Activated naive CD4-positive, alpha-beta T cell treated with anti-CD3 and anti-CD28 coated beads for 36 hours (primary cell): ENCODE data around the gene CAPN2. TPM values are rescaled to one million over a fixed set of nuclear protein-coding genes. Genes with fewer than 3 reads are reported as not detected.
A peak's percentile ranks its signal among the peaks of the same experiment; 100 is the strongest.

Experiments
- CTCF ChIA-PET: fragments of 350-600 bp; sonication (Branson Sonifier 250); formaldehyde crosslinking; loops from one replicate; lab custom pipeline; 2021; ENCODE audit warnings: antibody characterized with exemption; lab: Charles Lee
- DNase-seq: peaks from one replicate; pipeline ENCODE4 v3.0.0-alpha.2; 2020
- H3K27ac Mint-ChIP-seq: one replicate; pipeline ENCODE4 v1.8.0; 2021; ENCODE audit warnings: mild to moderate bottlenecking, mixed read lengths
- H3K27me3 Mint-ChIP-seq: one replicate; pipeline ENCODE4 v1.8.0; 2021; ENCODE audit warnings: low read depth, mixed read lengths
- H3K36me3 Mint-ChIP-seq: one replicate; pipeline ENCODE4 v1.8.0; 2021; ENCODE audit warnings: low read depth, mixed read lengths
- H3K4me1 Mint-ChIP-seq: one replicate; pipeline ENCODE4 v1.8.0; 2021; ENCODE audit warnings: low read depth, mixed read lengths
- H3K4me3 Mint-ChIP-seq: one replicate; pipeline ENCODE4 v1.8.0; 2021; ENCODE audit warnings: mild to moderate bottlenecking, moderate library complexity, mixed read lengths
- H3K9me3 Mint-ChIP-seq: one replicate; pipeline ENCODE4 v1.8.0; 2021; ENCODE audit warnings: mixed read lengths
- intact Hi-C: fragments of 100-400 bp; cut with micrococcal nuclease; formaldehyde crosslinking; loops from one replicate; pipeline ENCODE4 v1.15.1; 2023
- total RNA-seq, 2 experiments: library from RNA; stranded (reverse); gene quantifications; one replicate each; pipeline ENCODE4 v1.2.3, GENCODE V29; 2021

Gene CAPN2
- total RNA-seq, 2 experiments from 2014 or later, result 17.0 to 19.5 TPM

GRCh38 chr1:223704921-223705878 lies 7.1 kb upstream of the CAPN2 start:
- peaks cover 31% of the 10 kb centered on the region for H3K4me1 Mint-ChIP-seq
- no peak for DNase-seq
- no peaks in the 10 kb centered on the region for H3K9me3 Mint-ChIP-seq
- H3K27ac Mint-ChIP-seq, result no peak overlapping the region
- CTCF ChIA-PET, result interaction anchor here (0.6 to 2.2 kb wide), 4 partner anchors 9 to 44 kb away, joined by 3 to 9 read pairs (median 3); no protein-coding TSS in a partner anchor
- no peak overlapping the region for H3K4me3 Mint-ChIP-seq
- no peaks in the 10 kb centered on the region for H3K36me3 Mint-ChIP-seq
- H3K27me3 Mint-ChIP-seq, result no peaks in the 10 kb centered on the region
- intact Hi-C loops, result no loop called here

GRCh38 chr1:223706077-223706973 lies 6.0 kb upstream of the CAPN2 start:
- peaks cover 26% of the 10 kb centered on the region for H3K4me1 Mint-ChIP-seq
- H3K9me3 Mint-ChIP-seq, result no peaks in the 10 kb centered on the region
- no peak overlapping the region for H3K27ac Mint-ChIP-seq
- H3K36me3 Mint-ChIP-seq, result no peaks in the 10 kb centered on the region
- intact Hi-C loops, result no loop called here
- CTCF ChIA-PET, result interaction anchor here (0.6 to 2.2 kb wide), 3 partner anchors 22 to 352 kb away, joined by 3 to 9 read pairs (median 3); no protein-coding TSS in a partner anchor
- H3K4me3 Mint-ChIP-seq, result no peak overlapping the region
- H3K27me3 Mint-ChIP-seq, result no peaks in the 10 kb centered on the region
- DNase-seq, result no peak

- H3K4me3 Mint-ChIP-seq, result no peak overlapping the region
- no peak overlapping the region for H3K27ac Mint-ChIP-seq
- intact Hi-C loops, result no loop called here
- DNase-seq, result no peak
- no peaks in the 10 kb centered on the region for H3K36me3 Mint-ChIP-seq
- CTCF ChIA-PET, result interaction anchor here (0.8 to 2.2 kb wide), 4 partner anchors 39 to 73 kb away, joined by 3 to 9 read pairs (median 4); no protein-coding TSS in a partner anchor
- peaks cover 24% of the 10 kb centered on the region for H3K4me1 Mint-ChIP-seq
- H3K27me3 Mint-ChIP-seq, result no peaks in the 10 kb centered on the region
- H3K9me3 Mint-ChIP-seq, result no peaks in the 10 kb centered on the region
Measured at GRCh38 chr1:223707256-223708000, 4.9 kb upstream of the CAPN2 start.

DNA sequence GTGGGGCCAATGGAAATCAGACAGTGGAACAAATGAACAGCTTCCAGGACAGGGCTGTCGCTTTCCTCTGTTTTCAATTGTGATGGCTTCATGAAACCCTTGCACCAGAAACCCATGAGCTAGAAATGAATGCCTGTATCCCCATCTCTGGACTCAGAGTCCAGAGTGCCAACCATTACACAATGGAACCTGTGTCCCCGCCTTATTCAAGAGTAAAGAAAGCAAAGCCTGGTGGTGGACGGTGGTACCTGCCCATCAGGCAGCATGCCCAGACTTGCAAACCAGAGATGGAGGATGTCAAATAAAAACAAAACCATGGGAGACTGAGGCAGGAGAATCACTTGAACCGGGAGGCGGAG lies 4.4 kb upstream of the CAPN2 start:
- no peak overlapping the region for H3K4me3 Mint-ChIP-seq
- no peak overlapping the region for H3K27ac Mint-ChIP-seq
- H3K36me3 Mint-ChIP-seq, result no peaks in the 10 kb centered on the region
- H3K4me1 Mint-ChIP-seq, result peaks cover 20% of the 10 kb centered on the region
- H3K9me3 Mint-ChIP-seq, result no peaks in the 10 kb centered on the region
- CTCF ChIA-PET, result interaction anchor here (0.8 to 1.1 kb wide), 4 partner anchors 11 to 72 kb away, joined by 3 to 6 read pairs (median 3); no protein-coding TSS in a partner anchor
- DNase-seq, result no peak
- intact Hi-C loops, result no loop called here
- no peaks in the 10 kb centered on the region for H3K27me3 Mint-ChIP-seq

DNA sequence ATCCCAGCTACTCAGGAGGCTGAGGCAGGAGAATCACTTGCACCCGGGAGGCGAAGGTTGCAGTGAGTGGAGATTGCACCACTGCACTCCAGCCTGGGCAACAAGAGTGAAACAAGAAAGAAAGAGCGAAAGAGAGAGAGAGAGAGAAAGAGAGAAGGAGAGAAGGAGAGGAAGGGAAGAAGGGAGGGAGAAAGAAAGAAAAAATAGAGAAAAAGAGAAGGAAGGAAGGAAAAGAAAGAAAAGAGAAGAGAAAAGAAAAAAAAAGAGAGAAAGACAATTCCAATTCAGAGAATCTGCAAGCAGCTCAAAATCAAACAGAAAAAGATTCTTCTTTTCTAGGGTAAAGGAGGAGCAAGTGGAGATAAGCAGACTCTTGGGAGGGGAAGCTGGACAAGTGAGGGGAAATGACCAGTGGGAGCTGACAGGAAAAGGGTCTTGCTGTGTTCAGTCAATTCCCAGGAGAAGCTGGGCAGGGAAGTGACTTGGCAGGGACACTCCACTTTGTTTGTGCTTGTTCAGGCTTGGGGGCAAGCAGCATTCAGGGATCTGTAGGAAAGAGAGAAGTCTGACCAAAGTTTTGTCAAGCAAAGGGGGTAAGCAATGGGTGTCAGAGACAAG lies 3.6 kb upstream of the CAPN2 start:
- CTCF ChIA-PET, result interaction anchor here (1.0 to 1.1 kb wide), 2 partner anchors 10 to 41 kb away, joined by 3 to 5 read pairs; no protein-coding TSS in a partner anchor
- no peaks in the 10 kb centered on the region for H3K36me3 Mint-ChIP-seq
- H3K4me3 Mint-ChIP-seq, result no peak overlapping the region

GRCh38 chr1:223709598-223709997 lies 2.7 kb upstream of the CAPN2 start:
- Mint-ChIP-seq H3K36me3 (no peaks in the 10 kb centered on the region), H3K27ac (no peak overlapping the region), H3K27me3 (no peaks in the 10 kb centered on the region), H3K4me1 (peaks cover 26% of the 10 kb centered on the region), H3K4me3 (no peak overlapping the region), H3K9me3 (no peaks in the 10 kb centered on the region)
- CTCF ChIA-PET, result interaction anchor here (1.1 to 3.9 kb wide), 3 partner anchors 13 to 40 kb away, joined by 5 to 37 read pairs (median 15); no protein-coding TSS in a partner anchor
- intact Hi-C loops, result no loop called here
- no peak for DNase-seq

More for the DNA sequence above, 3.6 kb upstream of the CAPN2 start:
- no peak for DNase-seq
- Mint-ChIP-seq H3K27me3 (no peaks in the 10 kb centered on the region), H3K4me1 (peaks cover 20% of the 10 kb centered on the region), H3K27ac (no peak overlapping the region), H3K9me3 (no peaks in the 10 kb centered on the region)
- intact Hi-C loops, result no loop called here

GRCh38 chr1:223710179-223711133 lies 1.9 kb upstream of the CAPN2 start:
- Mint-ChIP-seq H3K36me3 (no peaks in the 10 kb centered on the region), H3K27ac (no peak overlapping the region), H3K27me3 (no peaks in the 10 kb centered on the region), H3K4me1 (peaks cover 35% of the 10 kb centered on the region), H3K4me3 (no peak overlapping the region), H3K9me3 (no peaks in the 10 kb centered on the region)
- intact Hi-C loops, result loop anchor here (5.0 kb wide), 1 partner anchor 472 kb away; the partner anchor contains the start of gene DEGS1
- CTCF ChIA-PET, result interaction anchor here (0.7 to 3.9 kb wide), 5 partner anchors 8 to 1945 kb away, joined by 3 to 37 read pairs (median 4); no protein-coding TSS in a partner anchor
- DNase-seq, result no peak

- Mint-ChIP-seq H3K36me3 (no peaks in the 10 kb centered on the region), H3K4me3 (no peak overlapping the region), H3K9me3 (no peaks in the 10 kb centered on the region), H3K4me1 (peaks cover 42% of the 10 kb centered on the region), H3K27ac (no peak overlapping the region), H3K27me3 (no peaks in the 10 kb centered on the region)
- intact Hi-C loops, result loop anchor here (5.0 kb wide), 1 partner anchor 471 kb away; the partner anchor contains the start of gene DEGS1
- no peak for DNase-seq
- CTCF ChIA-PET, result interaction anchor here (0.7 to 3.9 kb wide), 5 partner anchors 9 to 1944 kb away, joined by 3 to 37 read pairs (median 4); no protein-coding TSS in a partner anchor
Measured at GRCh38 chr1:223711173-223711572, 1.2 kb upstream of the CAPN2 start.

DNA sequence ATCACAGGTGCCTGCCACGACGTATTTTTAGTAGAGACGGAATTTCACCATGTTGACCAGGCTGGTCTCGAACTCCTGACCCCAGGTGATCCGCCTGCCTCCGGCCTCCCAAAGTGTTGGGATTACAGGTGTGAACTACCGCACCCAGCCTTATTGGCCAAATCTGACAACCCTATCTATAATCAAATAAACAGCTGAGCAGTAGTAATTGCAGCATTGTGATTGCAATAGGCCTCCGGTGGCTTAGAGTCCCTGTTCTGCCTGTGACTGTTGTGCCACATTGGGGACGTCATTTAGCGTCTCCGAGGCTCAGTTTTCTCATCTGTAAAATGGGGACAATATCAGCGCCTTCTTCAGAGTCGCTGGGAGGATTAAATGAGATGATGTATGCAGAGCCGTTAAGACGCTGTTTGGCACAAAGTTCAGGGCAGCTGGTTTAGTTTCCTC lies 569 bp upstream of the CAPN2 start:
- intact Hi-C loops, result loop anchor here (1.0 to 5.0 kb wide), 4 partner anchors 15 to 471 kb away; partner anchors contain the start of genes DEGS1 and TP53BP2
- Mint-ChIP-seq H3K9me3 (no peaks in the 10 kb centered on the region), H3K27me3 (no peaks in the 10 kb centered on the region), H3K36me3 (no peaks in the 10 kb centered on the region), H3K27ac (no peak overlapping the region), H3K4me1 (peaks cover 48% of the 10 kb centered on the region), H3K4me3 (peak overlapping the region; percentile 51)
- DNase-seq, result no peak
- CTCF ChIA-PET, result interaction anchor here (0.6 to 3.9 kb wide), 6 partner anchors 10 to 63 kb away, joined by 3 to 37 read pairs (median 3); no protein-coding TSS in a partner anchor
